CD4-positive, alpha-beta T cell treated with Interleukin-15 for 4 hours (primary cell): ENCODE data around the gene ADAMTS12.

Source experiments
- DNase-seq: peaks from one replicate; pipeline ENCODE4 v3.0.0-alpha.2; 2020; ENCODE audit warnings: low spot score

ADAMTS12 gene

GRCh38 chr5:33806738-33807442, 84.9 kb downstream of the ADAMTS12 start:
- DNase-seq: no peak

DNA sequence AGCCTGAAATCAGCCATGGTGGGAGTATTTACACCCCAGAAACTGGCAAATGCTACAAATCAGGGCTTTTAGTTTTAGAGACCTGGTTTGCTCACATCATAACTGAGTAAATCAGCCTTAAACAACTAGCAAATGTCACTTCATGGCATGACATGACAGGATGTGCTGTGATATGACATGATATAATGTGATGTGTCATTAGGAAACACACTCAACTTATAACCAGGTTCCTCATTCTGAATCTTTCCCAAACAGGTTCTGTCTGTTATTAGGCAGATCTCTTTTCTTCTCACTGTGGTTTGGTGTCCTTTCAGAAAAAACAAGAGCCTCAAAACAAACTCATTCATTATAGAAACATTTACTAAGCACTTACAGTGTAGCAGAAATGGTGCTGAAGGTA, 90.5 kb downstream of the ADAMTS12 start:
- no peak for DNase-seq

DNA sequence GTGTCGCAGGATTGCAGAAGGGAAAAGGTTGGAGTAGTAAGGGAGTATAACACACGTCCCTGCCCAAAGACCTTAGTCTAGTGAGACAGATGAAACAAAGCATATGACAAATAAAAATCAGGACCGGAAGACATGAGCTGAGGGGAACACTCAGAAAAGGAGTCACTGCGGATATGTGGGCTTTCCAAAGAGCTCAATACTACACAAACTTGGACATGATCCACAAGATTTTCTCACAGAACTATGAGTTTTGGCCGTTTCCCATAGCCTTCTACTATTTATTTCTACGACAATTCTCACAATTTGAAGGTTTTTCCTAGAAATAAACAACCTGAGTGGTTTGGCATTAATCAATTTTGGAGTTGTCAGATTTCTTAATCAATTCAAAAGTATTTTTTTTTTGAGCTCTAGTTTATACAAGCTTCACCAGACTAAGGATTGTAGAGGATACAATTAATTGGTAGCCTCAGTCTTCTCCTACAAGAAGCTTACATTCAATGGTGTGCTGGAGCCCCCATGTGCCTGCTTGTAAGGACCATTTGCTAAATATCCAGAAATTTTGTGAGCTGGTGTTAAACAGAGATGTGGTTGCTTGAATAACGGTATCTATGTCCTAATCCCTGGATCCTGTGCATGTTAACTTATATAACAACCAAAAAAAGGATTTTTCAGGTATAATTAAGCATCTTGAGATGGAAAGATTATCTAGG, 91.4 kb downstream of the ADAMTS12 start:
- no peak for DNase-seq

GRCh38 chr5:33795496-33795895, 96.3 kb downstream of the ADAMTS12 start:
- DNase-seq: no peak

DNA sequence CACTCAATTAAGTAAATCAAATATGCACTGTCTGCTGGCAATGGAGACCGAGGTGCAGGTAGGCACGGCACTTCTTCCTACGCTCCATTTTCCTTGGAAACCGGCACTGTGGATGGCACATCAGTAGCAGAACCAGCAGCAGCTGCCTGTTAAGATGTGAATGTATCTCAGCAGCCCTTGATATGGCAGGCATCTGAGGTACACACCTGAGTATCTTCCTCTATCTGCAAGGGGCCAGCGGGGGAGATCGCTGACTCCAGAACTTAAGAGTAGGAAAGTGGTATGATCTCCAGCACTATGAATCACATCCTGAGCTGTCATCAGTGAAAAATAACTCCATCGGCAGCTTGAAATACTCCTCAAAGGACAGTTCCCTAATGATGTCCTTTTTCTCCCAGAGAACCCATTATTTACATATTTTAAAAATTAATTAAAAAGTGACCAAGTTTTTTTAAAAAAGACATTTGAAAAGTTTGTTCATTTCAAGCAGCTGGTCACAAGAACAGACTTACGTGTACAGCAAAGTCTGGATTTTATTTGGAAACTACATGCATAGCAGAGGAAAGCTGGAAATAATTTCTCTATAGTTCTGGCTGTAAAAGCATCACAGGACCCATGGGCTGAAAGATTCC, 97.1 kb downstream of the ADAMTS12 start:
- DNase-seq: no peak

- DNase-seq: no peak
Measured at GRCh38 chr5:33793836-33794549, 97.8 kb downstream of the ADAMTS12 start.

GRCh38 chr5:33793276-33793675, 98.5 kb downstream of the ADAMTS12 start:
- no peak for DNase-seq

DNA sequence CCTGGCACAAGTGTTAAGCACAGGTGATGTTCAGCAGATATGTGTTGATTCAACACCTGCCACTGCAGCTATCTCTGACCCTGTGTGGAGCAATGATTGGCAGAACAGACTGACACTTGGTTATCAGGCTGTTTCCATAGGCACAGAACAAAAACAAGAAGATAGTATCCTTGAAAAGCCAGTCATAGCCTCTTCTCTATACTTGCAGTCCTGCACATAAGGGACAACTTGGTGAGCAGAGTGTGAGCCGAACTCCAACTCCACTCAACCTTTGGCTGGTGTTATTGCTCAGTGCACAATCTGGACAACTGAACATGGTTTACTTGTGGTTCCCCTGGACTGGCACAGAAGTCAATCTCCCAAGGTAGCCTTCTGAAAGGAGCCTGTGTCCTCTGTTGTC, 99.2 kb downstream of the ADAMTS12 start:
- no peak for DNase-seq

DNA sequence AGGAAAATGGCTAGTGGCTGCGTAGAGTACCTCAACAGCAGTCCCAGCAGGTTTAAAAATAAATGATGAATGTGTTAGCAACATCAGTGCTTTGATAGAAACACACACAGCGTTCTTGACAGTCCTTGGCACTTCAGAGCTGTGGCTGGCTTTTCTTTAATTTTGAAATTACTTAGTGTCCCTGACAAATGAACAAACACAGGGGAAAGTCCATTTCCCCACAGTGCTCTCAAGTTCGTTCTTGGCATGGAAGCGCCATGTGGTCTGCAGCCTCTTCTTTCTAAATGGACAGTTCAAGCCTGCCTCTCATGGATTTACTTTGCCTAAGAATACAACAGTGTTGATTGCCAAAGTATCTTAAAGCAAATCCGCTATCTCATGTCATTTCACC, 102.2 kb downstream of the ADAMTS12 start:
- no peak for DNase-seq

- DNase-seq: no peak
Measured at GRCh38 chr5:33788922-33789566, 102.7 kb downstream of the ADAMTS12 start.

GRCh38 chr5:33785571-33785970, 106.2 kb downstream of the ADAMTS12 start:
- DNase-seq: no peak

DNA sequence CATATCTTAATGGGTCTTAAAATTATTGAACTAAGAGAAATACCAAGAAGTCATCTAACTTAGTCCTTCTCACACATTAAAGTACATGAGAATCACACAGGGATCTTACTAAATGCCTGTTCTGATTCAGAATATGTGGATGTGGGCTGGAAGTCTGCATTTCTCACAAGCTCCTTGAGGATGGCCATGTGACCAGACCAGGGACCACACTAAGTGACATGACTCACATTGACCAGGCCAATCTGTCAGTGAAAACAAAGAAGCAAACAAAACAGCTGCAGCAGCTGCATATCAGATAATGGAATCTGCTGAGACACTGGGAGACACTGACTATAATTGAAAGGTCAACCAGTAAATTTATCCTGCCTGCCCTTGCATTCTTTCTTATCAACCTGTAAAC, 110.5 kb downstream of the ADAMTS12 start:
- DNase-seq: no peak

DNA sequence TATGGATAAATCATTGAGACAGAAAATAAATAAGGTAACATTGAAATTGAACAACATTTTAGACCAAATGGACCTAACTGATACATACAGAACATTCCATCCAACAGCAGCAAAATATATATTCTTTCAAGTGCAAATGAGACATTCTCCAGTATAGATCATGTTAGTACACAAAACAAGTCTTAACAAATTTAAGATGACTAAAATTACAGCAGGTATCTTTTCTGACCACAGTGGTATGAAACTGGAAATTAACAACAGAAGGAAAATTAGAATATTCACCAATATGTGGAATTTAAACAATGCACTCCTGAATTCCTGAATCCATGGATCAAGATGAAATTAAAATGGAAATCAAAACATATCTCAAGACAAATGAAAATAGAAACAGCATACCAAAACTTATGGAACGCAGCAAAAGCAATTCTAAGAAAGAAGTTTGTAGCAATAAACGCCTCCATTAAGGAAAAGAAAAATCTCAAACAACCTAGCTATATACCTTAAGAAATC, 115.6 kb downstream of the ADAMTS12 start:
- no peak for DNase-seq

DNA sequence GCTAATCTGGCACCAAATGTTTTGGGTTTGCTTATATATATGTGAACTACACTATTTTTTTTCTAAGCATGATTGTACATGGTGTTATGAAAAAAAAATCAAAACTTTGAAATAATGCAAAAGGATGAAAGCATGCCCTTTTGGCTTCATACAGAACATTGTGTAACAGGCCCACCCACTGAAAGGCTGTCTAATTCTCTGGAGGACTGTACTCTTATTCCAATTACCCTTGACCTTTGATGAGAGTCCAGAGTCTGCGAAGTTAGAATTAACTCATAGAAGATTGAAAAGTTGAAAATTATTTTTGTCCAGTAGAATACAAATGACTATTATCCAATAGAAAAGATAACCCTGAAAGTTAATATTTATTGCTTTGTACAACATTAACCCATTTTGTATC, 117.4 kb downstream of the ADAMTS12 start:
- no peak for DNase-seq

- DNase-seq: no peak
Measured at GRCh38 chr5:33772380-33772897, 119.4 kb downstream of the ADAMTS12 start.

DNA sequence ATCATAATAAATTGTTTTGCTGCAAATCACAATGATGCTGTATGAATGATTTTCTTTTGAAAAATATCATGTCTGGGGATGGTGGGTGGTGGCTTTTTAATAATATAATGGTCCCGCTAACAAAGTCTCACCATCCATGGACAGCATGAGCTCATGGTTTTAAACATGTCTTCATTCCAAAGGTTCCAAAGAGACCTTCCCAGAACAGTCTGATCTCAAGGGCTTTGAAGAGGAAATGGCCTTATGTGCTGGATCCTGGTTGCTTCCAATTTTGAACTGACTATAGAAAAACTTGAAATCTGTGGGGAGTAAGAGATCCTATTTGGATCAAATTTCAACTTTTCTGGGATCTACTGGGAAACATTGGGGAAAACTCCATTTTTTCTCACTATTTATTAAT, 121.8 kb downstream of the ADAMTS12 start:
- DNase-seq: no peak

DNA sequence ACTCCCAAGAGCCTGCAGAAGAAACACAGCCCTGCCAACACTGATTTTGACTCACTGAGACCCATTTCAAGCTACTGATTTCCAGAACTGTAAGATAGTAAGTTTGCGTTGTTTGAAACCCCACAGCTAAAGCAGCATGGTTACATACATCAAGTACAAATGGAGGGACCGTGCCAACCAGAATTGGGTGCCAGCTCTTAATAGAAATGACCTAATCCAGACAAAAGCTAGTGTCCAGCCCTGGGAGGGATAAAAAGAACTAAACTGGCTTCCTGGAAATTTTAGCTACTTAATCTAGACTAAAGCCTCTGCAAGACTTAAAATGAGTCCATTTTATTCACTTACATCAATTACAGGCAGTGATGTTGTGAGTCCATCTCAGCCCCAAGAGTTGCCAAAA, 122.6 kb downstream of the ADAMTS12 start:
- no peak for DNase-seq

GRCh38 chr5:33766023-33766422, 125.8 kb downstream of the ADAMTS12 start:
- no peak for DNase-seq

DNA sequence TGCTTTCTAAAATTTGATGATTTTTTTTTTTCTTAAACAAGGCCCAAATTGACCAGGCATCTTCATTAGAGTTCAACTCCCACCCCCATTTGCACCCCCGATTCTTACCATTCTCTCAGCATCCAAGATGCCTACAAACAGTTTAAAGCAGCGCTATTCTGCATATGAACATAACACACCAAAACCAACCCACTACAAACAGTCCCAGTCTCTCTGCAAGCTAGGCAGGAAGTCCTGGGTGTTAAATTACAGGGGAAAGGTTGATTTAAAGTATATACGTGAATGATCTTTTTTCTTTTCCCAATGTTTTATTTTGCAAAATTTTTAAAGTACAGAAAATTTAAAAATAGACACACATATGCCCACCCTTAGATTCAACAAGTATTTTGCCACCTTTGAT, 127.0 kb downstream of the ADAMTS12 start:
- no peak for DNase-seq

DNA sequence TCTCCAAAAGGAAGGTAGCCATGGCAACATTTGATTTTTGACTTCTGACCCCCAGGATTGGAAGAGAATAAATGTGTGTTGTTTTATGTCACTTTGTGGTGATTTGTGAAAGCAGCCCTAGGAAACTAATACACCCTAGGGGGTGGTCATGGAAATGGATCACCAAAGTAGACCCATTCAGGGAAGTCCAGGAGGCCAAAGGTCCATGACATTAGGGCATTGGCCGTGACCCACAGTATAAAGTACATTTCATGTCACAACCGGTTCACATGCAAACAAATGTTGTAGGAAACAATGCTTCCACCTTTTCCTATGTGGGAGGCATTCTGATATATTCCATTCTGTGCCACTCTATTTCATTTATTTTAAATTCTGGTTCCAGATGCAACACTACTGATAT, 128.4 kb downstream of the ADAMTS12 start:
- no peak for DNase-seq

DNA sequence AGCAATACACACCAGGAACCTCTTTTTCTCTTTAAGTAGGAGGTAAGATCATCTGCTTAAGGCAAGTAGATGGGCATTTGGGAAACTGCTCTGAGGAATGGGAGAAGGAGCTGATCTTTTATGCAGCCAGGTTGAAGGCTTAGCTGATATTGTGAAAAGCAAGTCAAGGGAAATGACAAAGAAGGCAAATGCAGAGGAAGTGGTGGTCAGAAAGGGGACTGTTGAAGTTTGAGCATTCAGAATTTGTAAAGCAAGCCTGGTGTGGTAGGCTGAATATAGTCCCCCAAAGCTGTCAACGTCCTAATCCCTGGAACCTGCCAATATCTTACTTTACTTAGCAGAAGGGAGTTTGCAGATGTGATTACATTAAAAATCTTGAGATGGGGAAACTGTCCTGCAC, 128.9 kb downstream of the ADAMTS12 start:
- no peak for DNase-seq

DNA sequence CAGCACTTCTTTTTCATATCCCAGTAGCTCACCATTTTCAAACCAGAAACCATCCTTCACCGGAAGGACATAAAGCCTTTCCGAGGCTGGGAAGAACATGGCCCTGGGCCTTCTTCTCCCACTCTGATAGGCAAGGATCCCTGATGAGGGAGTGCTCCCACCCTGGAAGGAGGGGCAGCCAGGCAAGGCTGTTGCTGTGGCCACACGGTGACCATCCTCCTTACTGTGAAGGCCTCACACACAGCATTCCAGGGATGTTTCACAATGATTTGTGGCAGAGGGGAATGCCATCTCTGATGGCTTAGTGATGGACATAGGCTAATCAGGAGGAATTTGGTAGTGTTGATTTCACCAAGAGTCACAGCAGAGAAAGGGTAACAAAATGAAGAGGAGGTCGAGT, 130.7 kb downstream of the ADAMTS12 start:
- no peak for DNase-seq
